B cell (primary cell): ENCODE results near the gene PTPN7. TPM values are rescaled to one million over a fixed set of nuclear protein-coding genes. Genes with fewer than 3 reads are reported as not detected.
A peak's percentile ranks its signal among the peaks of the same experiment; 100 is the strongest.

Source experiments
- ATAC-seq: fragments of 200-7000 bp; cut with Tn5 transposase; one replicate; pipeline ENCODE4 v1.10.0; 2021; ENCODE audit warnings: low read depth, mild to moderate bottlenecking, moderate number of reproducible peaks, moderate library complexity
- CTCF ChIA-PET: fragments of 350-600 bp; sonication (Branson Sonifier 250); formaldehyde crosslinking; loops from one replicate; lab custom pipeline; 2021; ENCODE audit warnings: antibody characterized with exemption, inconsistent platforms; lab: Charles Lee
- POLR2A ChIA-PET: fragments of 350-600 bp; sonication (Branson Sonifier 250); formaldehyde crosslinking; loops from one replicate; lab custom pipeline; 2021; ENCODE audit warnings: antibody characterized with exemption; lab: Charles Lee
- DNase-seq: peaks from one replicate; pipeline ENCODE4 v3.0.0; 2013
- H2AFZ ChIP-seq: 2 replicates; pipeline ENCODE4 v1.6.1; 2012; ENCODE audit warnings: mild to moderate bottlenecking, low read depth, low read length; ENCODE audit not compliant: insufficient read depth, poor library complexity, severe bottlenecking
- H3K27ac ChIP-seq, 2 donors: 1 replicate in 1 of 2; 2 replicates in 1 of 2; pipeline ENCODE4 v1.5.1; 2012 to 2013; ENCODE audit warnings: low read length in 2 of 2, mild to moderate bottlenecking in 2 of 2, moderate library complexity in 1 of 2
- H3K27me3 ChIP-seq, 4 experiments: fragments of 200-600 bp in 1 of 4; sonication (generic) in 1 of 4; replicated peaks in 1 of 4; 1 replicate in 2 of 4; 2 replicates in 2 of 4; pipeline versions ENCODE4 v1.6.1 to v1.7.0; 2013 to 2016; ENCODE audit warnings: low read length in 3 of 4, mild to moderate bottlenecking in 2 of 4, mixed read lengths in 1 of 4, moderate library complexity in 1 of 4; ENCODE audit not compliant: insufficient read depth in 4 of 4, control insufficient read depth in 3 of 4; ENCODE audit errors: control extremely low read depth in 1 of 4
- H3K36me3 ChIP-seq, 2 experiments: replicated peaks in 1 of 2; 1 replicate in 1 of 2; 2 replicates in 1 of 2; pipeline versions ENCODE4 v1.6.1 to v1.7.1; 2013; ENCODE audit warnings: low read length in 1 of 2; ENCODE audit not compliant: insufficient read depth in 2 of 2, control insufficient read depth in 1 of 2; ENCODE audit errors: control extremely low read depth in 1 of 2, extremely low read depth in 1 of 2
- H3K4me1 ChIP-seq, 2 donors: fragments of 200-600 bp in 1 of 2; sonication (generic) in 1 of 2; 1 replicate in 1 of 2; 2 replicates in 1 of 2; pipeline versions ENCODE4 v1.5.1 to v1.6.1; 2013 to 2017; ENCODE audit warnings: low read length in 2 of 2; ENCODE audit not compliant: control insufficient read depth in 2 of 2, insufficient read depth in 2 of 2
- H3K4me2 ChIP-seq: replicated peaks from 2 replicates; pipeline ENCODE3; 2012; ENCODE audit warnings: mild to moderate bottlenecking, low read depth, low read length; ENCODE audit not compliant: poor library complexity, severe bottlenecking
- H3K4me3 ChIP-seq, 5 experiments: fragments of 200-600 bp in 1 of 5; sonication (generic) in 1 of 5; 1 replicate in 3 of 5; 2 replicates in 2 of 5; pipeline versions ENCODE4 v1.5.1 to v1.7.0; 2011 to 2016; ENCODE audit warnings: low read length in 4 of 5, mild to moderate bottlenecking in 4 of 5, low read depth in 2 of 5, control low read depth in 1 of 5, moderate library complexity in 1 of 5; ENCODE audit not compliant: insufficient read depth in 1 of 5; ENCODE audit errors: control extremely low read depth in 1 of 5, extremely low read depth in 1 of 5
- H3K79me2 ChIP-seq: fragments of 200-600 bp; sonication (generic); one replicate; pipeline ENCODE4 v1.6.0; 2016; ENCODE audit warnings: low read length; ENCODE audit not compliant: control insufficient read depth, insufficient read depth
- H3K9ac ChIP-seq: fragments of 200-600 bp; sonication (generic); 2 replicates; pipeline ENCODE4 v1.6.1; 2017; ENCODE audit warnings: mild to moderate bottlenecking, low read length, moderate library complexity
- H3K9me3 ChIP-seq, 3 donors: one replicate each; pipeline versions ENCODE4 v1.6.1 to v1.7.1; 2013; ENCODE audit warnings: low read length in 2 of 3; ENCODE audit not compliant: control insufficient read depth in 2 of 3, insufficient read depth in 1 of 3; ENCODE audit errors: control extremely low read depth in 1 of 3
- H4K20me1 ChIP-seq: 2 replicates; pipeline ENCODE4 v1.6.0; 2012; ENCODE audit warnings: mild to moderate bottlenecking, low read length; ENCODE audit not compliant: insufficient read depth, control insufficient read depth, poor library complexity, severe bottlenecking
- H3K27ac Mint-ChIP-seq: one replicate; pipeline ENCODE4 v1.8.0; 2021; ENCODE audit warnings: mixed read lengths
- H3K27me3 Mint-ChIP-seq: one replicate; pipeline ENCODE4 v1.8.0; 2021; ENCODE audit warnings: mixed read lengths
- H3K4me1 Mint-ChIP-seq: one replicate; pipeline ENCODE4 v1.8.0; 2021; ENCODE audit warnings: mixed read lengths
- H3K4me3 Mint-ChIP-seq: one replicate; pipeline ENCODE4 v1.8.0; 2021; ENCODE audit warnings: mixed read lengths
- H3K9me3 Mint-ChIP-seq: one replicate; pipeline ENCODE4 v1.8.0; 2022; ENCODE audit warnings: mixed read lengths; ENCODE audit not compliant: insufficient read depth
- EZH2 ChIP-seq: IDR thresholded peaks from 2 replicates; pipeline ENCODE4 v1.6.1; 2012; ENCODE audit warnings: borderline replicate concordance, low read depth, mild to moderate bottlenecking, moderate library complexity, low read length; ENCODE audit not compliant: insufficient read depth, poor library complexity, severe bottlenecking
- WGBS: methylation state at CpG from one replicate; pipeline ENCODE4 v1.1.5; 2013; ENCODE audit warnings: missing lambda C conversion rate; ENCODE audit not compliant: insufficient coverage; 5-methylcytosine and 5-hydroxymethylcytosine counted together
- intact Hi-C: fragments of 100-400 bp; cut with micrococcal nuclease; formaldehyde crosslinking; loops from one replicate; pipeline ENCODE4 v1.10.0; 2022
- polyA plus RNA-seq: library from polyadenylated mRNA; depleted of rRNA; stranded (reverse); fragments of >200 nt; gene quantifications from 2 replicates; pipeline ENCODE4 v1.2.3, GENCODE V29; 2012
- total RNA-seq, 2 donors: library from RNA; stranded (reverse); fragments of 120-200 nt in 1 of 2; gene quantifications; 1 replicate in 1 of 2; 2 replicates in 1 of 2; pipeline versions ENCODE4 v1.2.3 to v1.2.4, GENCODE V29; 2013 to 2022
- TF ChIP-seq, protein P1 (sequence below): fragments of 200-600 bp; IDR thresholded peaks from one replicate; pipeline ENCODE4 v1.8.0; 2022; ENCODE audit warnings: antibody characterized with exemption, mild to moderate bottlenecking

The PTPN7 gene
- total and polyA plus RNA-seq, 2 donors (not counting 1 experiment from before 2014, with no cell fraction given): 16.0 to 37.5 TPM

DNA sequence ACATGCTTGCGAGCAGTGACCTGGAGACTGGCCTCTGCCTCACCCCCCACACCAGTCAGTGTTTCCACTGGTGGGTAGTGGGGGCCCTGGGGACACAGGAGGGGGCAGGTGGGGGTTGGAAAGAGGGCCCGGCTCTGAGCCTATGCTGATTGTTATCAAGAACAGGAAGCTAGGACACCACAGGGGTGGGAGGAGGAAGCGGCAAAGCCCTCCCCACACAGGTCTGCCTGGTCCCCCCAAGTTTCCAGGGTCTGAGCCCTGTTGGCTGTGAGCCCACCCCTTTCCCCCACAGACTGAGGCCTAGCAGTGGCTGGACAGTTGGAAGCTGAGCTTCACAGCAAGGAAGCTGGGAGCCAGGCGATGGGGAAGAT lies 1.6 kb upstream of the PTPN7 start:
- DNase-seq (peak; percentile 57), ATAC-seq (peak; percentile 36)
- no peak overlapping the region for H3K27ac ChIP-seq
- H3K4me3 Mint-ChIP-seq: peak overlapping the region; percentile 93
- H3K4me2 ChIP-seq: peak overlapping the region; percentile 91
- POLR2A ChIA-PET: interaction anchor here (0.7 kb wide), 1 partner anchor 766 kb away, joined by 4 read pairs; no protein-coding TSS in a partner anchor
- peaks cover 7% of the 10 kb centered on the region for H4K20me1 ChIP-seq
- peaks cover 88% of the 10 kb centered on the region for H3K4me1 Mint-ChIP-seq
- WGBS: 10% methylated on average over 3 of the region's 4 CpGs
- H3K27ac Mint-ChIP-seq: no peak overlapping the region
- H3K27me3 Mint-ChIP-seq: peaks cover 6% of the 10 kb centered on the region
- intact Hi-C loops: loop anchor here (2.0 to 10.0 kb wide), 7 partner anchors 23 to 803 kb away; partner anchors contain the start of genes CSRP1, CYB5R1, IPO9 and RNPEP
- H3K9ac ChIP-seq: peak overlapping the region; percentile 83
- H3K4me3 ChIP-seq: peak overlapping the region in 3 of 5 experiments; percentile 5 to 21 (median 17)
- CTCF ChIA-PET: interaction anchor here (0.8 to 1.6 kb wide), 7 partner anchors 14 to 154 kb away, joined by 3 to 10 read pairs (median 3); no protein-coding TSS in a partner anchor
- peaks cover 2 to 8% of the 10 kb centered on the region in 2 experiments for H3K36me3 ChIP-seq
- H2AFZ ChIP-seq: peak overlapping the region; percentile 69
- H3K79me2 ChIP-seq: peaks cover 51% of the 10 kb centered on the region
- TF ChIP-seq, protein P1, sequence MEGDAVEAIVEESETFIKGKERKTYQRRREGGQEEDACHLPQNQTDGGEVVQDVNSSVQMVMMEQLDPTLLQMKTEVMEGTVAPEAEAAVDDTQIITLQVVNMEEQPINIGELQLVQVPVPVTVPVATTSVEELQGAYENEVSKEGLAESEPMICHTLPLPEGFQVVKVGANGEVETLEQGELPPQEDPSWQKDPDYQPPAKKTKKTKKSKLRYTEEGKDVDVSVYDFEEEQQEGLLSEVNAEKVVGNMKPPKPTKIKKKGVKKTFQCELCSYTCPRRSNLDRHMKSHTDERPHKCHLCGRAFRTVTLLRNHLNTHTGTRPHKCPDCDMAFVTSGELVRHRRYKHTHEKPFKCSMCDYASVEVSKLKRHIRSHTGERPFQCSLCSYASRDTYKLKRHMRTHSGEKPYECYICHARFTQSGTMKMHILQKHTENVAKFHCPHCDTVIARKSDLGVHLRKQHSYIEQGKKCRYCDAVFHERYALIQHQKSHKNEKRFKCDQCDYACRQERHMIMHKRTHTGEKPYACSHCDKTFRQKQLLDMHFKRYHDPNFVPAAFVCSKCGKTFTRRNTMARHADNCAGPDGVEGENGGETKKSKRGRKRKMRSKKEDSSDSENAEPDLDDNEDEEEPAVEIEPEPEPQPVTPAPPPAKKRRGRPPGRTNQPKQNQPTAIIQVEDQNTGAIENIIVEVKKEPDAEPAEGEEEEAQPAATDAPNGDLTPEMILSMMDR: no peak
- TF ChIP-seq EZH2: no peak
- no peaks in the 10 kb centered on the region for H3K27me3 ChIP-seq
- peaks cover 78 to 83% of the 10 kb centered on the region in 2 donors for H3K4me1 ChIP-seq
- H3K9me3 Mint-ChIP-seq: no peaks in the 10 kb centered on the region
- H3K9me3 ChIP-seq: no peaks in the 10 kb centered on the region
